ENCODE results near the gene NOS1. TPM values are rescaled to one million over a fixed set of nuclear protein-coding genes. Genes with fewer than 3 reads are reported as not detected.

NOS1 gene
- polyA plus RNA-seq, 4 donors, result 0.71 to 1.00 (median 0.87) TPM

DNA sequence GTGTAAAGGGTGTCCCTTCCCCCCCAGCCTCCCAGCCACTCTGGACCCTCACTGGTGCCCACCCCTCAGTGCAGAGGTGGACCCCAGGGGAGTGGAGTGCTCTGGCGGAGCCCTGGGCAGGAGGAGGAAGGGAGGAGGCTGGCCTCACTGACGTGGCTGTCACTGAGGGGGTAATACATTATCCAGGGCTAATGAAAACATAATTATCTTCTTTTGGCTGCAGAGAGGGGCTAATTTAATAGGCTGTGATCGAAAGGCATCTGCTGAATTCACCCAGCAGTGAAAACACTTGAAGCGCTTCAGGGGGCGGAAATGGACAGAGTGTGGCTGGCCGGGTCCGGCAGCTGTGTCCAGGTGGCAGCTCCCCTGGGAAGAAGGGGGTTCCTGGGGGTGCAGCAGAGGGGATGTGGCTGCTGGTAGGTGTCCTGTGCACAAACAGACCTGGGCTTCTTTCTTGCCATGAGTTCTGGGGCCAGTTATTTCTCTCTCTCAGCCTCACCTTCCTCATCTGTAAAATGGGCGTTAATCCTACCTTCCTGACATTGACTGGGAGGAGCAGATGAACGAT is 3.7 kb upstream of the NOS1 start:
- no peak for DNase-seq (ENCODE audit: low read depth in 4 of 4, low spot score in 3 of 4)

- DNase-seq (ENCODE audit: low read depth in 4 of 4, low spot score in 3 of 4), result no peak
Observed at GRCh38 chr12:117363953-117364486, 2.6 kb upstream of the NOS1 start.

DNA sequence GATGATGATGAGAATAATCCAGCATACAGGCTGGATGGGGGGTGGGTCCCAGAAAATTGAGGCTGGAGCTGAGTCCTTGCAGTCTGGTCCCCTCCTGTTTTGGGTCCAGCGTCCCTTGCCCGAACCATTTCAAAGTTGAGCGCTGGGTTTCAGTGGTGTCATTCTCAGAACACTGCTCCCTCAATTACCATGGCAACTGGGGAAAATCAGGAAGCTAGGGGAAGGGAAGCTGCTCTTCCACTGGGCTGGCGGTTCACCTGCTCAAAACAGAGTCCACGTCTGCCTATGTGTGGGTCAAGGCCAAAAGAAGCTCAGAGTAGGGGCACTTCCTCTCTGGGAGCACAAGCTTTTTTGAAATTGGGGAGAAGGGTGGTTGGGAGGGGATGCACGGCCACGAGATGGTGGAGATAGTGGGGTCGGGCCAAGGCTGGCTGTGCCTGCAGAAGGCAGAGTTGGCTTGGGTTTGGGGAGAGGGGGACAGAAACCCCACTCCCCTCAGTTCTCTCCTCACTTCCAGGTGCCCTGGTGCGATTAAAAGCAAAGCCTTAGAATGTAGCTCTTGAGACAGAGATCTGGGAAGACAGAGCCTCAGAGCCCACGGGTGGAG is 1.7 kb upstream of the NOS1 start:
- DNase-seq (ENCODE audit: low read depth in 4 of 4, low spot score in 3 of 4), result no peak

- DNase-seq (ENCODE audit: low read depth in 4 of 4, low spot score in 3 of 4), result no peak
Observed at GRCh38 chr12:117362391-117362790, 965 bp upstream of the NOS1 start.

GRCh38 chr12:117361905-117362304 is 479 bp upstream of the NOS1 start:
- DNase-seq (ENCODE audit: low read depth in 4 of 4, low spot score in 3 of 4), result no peak

DNA sequence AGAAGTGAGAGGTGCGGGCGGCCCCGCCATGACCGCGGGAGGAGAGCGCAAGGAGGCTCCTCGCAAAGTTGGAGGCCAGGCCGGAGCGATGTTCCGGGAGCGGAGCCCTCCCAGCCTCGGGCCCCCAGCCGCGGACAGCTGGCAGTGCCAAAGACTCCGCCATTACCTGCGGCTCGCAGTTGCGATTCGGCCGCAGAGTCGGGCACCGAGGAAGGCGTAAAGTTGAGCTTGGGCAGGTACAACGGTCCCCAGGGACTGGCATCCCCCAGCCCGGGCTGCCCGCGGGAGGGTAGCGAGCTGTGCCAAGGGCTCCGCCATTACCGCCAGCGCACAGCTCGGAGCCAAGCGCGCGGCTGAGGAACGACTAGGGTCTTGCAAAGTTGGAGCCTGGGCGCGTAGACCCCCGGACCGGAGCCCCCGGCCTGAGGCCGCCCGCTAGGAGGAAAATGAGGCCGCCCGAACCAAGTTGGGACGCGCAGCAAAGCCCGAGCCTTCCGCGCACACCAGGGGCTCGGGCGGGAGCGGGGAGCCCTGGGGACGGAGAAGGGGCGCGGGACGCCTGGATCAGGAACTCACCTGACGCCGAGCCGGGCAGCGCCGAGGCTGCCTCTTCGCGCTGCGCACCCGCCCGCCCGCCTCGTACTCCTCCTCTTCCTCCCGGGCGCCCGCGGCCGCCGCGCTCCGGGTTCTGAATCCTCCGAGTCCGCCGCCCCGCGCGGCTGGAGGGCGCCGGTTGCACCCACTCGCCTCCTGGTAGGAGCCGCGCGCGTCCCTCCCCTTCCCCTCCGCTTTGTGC is 677 bp downstream of the NOS1 start:
- DNase-seq (ENCODE audit: low read depth in 4 of 4, low spot score in 3 of 4), result peak in 1 of 4 donors; percentile 4

DNA sequence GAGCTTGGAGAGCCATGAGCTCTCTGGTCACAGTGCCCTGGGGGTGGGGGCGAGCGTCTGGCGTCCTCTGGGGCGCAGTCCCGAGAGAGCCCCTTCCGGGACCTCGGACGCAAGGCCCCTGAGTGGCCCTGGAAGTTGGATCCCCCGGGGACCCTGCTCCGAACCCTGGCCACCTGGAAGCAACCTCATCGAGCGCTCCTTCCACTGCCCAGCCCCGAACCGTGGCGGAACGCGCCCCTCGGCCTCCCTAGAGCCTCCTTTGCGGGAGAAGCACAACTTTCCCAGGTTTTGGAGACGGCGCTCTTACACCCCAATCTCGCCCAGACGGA is 1.2 kb downstream of the NOS1 start:
- DNase-seq (ENCODE audit: low read depth in 4 of 4, low spot score in 3 of 4), result no peak

DNA sequence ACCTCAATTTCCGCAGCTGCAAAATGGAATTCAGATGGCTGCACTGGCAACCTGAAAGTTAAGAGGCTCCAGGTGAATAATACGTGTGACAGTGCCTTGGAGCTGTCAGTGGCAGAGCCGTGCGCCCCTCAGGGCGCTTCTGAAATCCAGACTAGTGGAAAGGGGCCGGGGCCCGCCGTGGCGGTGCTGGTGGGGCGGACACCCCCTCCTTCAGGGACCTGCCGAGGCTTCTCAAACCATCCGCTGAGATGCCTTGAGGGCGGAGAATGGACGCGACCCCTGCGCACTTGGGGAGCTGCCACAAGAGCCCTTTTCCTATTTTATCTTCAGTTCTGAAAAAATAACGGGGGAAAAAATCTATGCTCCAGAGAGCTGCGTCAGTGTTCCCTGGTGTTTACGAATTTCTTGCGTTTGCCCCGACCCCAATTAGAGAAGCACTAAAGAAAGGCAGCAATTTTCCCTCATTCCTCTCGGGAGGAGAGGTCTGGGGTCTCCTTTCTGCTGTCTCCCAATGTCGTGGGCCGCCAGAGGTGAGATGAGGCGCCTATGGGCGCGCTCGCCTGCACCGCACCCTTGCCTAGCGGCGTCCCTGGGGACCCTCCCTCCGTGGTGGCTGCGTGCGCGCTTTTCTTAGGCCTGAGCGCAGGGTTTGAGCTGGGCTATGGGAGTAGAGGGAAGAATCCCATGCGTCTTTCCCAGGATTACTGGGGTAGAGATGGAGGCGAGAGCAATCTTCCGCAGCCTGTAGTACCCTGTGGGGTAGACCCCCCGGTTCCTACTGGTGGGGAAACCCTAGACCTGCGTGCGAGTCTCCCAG is 2.2 kb downstream of the NOS1 start:
- no peak for DNase-seq (ENCODE audit: low read depth in 4 of 4, low spot score in 3 of 4)

- DNase-seq (ENCODE audit: low read depth in 4 of 4, low spot score in 3 of 4), result no peak
Observed at GRCh38 chr12:117356048-117356447, 5.4 kb downstream of the NOS1 start.

DNA sequence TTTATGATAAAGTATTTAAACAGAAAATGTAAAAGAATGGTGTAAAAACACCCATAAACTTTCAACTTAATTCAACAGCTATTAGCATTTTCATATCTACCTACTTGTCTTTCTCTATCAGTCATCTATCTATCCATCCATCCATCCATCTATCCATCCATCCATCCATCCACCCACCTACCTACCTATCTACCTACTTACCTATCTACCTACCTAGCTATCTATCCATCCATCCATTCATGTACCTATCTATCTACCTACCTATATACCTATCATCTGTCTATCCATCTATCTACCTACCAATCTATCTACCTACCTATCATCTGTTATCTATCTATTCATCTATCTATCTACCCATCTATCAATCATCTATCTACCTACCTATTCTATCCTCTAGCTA is 8.5 kb downstream of the NOS1 start:
- DNase-seq (ENCODE audit: low read depth in 4 of 4, low spot score in 3 of 4), result no peak

DNA sequence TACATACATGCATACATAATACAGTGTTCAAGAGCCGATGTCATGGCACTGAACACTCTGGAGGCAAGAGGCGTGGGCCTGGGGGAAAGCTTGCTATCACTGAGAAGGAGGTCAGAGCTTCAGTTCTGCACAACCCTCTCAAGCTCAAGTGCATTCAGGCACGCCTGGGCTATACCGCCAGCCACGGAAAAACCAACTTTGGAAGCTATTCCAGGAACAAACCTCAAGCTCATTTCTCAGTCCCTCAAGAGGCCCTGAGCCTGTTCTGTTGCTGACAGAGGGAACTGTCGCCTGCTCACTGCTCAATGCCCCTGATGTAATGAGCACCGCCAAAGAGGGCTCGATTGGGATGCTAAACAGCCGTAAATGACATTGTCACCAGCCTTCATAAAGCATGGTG is 9.2 kb downstream of the NOS1 start:
- DNase-seq (ENCODE audit: low read depth in 4 of 4, low spot score in 3 of 4), result no peak

DNA sequence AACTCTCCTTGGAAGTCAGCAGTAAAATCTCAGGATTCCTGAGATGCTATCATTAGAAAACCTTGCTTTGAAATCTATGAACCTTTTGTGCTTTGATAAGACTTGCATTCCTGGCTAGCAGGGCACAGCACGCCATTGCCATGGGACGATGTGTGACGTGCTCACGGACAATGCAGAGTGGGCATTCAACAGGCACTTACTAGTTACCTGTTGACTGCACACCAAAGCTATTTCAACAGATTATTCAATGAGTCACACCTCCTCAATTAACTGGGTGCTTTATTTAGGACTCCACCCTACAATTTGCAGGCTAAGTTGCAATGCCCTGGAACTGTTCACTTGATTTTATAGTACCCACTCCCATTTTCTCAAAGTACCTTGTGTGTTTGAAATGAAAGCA is 11.3 kb downstream of the NOS1 start:
- no peak for DNase-seq (ENCODE audit: low read depth in 4 of 4, low spot score in 3 of 4)

DNA sequence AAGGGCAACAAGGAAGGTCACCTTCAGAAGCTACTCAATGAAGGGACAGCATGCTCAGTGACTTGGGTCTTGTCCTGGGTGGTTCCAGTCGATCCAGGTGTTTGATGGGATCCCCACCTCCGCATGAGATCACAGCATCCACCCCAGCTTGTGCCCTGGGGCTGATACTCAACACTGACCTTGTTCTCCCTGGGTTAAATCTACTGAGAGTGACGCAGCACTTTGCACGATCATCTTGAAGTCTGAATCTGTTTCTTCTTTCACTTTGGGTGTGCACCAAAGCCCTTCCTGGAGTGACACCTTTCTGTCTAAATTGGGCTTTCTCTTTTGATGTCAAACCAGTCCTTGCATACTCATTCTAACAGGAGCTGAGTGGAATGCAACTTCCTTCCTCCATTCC is 13.8 kb downstream of the NOS1 start:
- no peak for DNase-seq (ENCODE audit: low read depth in 4 of 4, low spot score in 3 of 4)

DNA sequence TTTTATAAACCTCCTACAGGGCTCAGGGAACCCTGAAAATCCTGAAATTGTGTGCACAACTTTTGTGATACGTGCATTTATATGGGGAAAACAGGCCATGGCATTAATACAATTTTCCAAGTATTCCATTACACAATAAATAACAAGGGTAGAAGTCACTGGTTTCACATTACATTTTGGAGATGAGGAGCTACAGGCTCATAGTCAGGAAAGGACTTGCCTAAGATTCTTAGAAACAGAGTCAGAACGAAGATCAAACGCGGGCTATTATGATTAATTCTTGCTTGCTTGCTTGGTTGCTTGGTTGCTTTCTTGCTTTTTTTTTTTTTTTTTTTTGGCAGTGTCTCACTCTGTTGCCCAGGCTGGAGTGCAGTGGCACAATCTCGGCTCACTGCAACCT is 16.7 kb downstream of the NOS1 start:
- DNase-seq (ENCODE audit: low read depth in 4 of 4, low spot score in 3 of 4), result no peak

GRCh38 chr12:117343849-117344248 is 17.6 kb downstream of the NOS1 start:
- DNase-seq (ENCODE audit: low read depth in 4 of 4, low spot score in 3 of 4), result no peak

- DNase-seq (ENCODE audit: low read depth in 4 of 4, low spot score in 3 of 4), result no peak
Observed at GRCh38 chr12:117343296-117343695, 18.1 kb downstream of the NOS1 start.

DNA sequence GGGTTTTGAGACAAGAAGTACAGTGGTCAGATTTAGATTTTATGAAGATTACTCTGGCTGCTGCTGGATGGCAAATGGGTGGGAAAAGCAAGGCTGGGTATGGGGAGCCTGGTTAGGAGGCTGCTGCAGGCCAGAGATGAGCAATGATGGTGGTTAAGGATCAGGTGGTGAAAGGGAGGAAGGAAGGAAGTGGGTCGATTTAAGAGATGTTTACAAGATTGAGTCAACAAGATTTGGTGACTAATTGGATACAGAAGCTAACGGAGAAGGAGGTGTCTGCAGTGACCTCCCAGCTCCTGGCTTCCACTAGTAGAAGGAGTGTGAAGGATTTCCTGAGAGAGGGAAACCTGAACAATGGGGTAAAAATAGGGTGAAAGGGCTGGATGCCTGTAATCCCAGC is 18.7 kb downstream of the NOS1 start:
- no peak for DNase-seq (ENCODE audit: low read depth in 4 of 4, low spot score in 3 of 4)

- no peak for DNase-seq (ENCODE audit: low read depth in 4 of 4, low spot score in 3 of 4)
Observed at GRCh38 chr12:117342247-117342646, 19.2 kb downstream of the NOS1 start.

DNA sequence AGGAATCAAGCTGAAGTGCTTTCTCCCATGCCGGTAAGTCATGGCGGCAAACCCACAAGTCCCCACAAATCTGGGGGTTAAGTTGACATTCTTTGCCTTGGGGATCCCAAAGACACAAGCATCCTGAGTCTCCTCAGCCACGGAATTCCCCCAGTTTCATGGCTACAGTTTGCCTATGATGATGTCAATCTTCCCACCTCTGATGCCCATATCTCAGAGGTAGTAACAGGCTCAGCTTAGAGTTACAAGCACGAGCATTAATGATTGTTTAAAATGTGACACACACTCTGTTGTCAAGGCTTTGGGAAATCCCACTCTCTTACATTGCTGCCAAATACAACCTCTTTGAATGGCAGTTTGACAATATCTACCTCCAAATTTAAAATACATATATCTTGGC is 22.3 kb downstream of the NOS1 start:
- no peak for DNase-seq (ENCODE audit: low read depth in 4 of 4, low spot score in 3 of 4)

GRCh38 chr12:117334855-117335587 is 26.4 kb downstream of the NOS1 start:
- DNase-seq (ENCODE audit: low read depth in 4 of 4, low spot score in 3 of 4), result no peak
